Stimulated activated CD8-positive, alpha-beta memory T cell treated with anti-CD3 and anti-CD28 coated beads, Interleukin-4, amount 100 ng/mL, for 4 hours (primary cell): Measurements from ENCODE around the gene DYNAP.

ENCODE experiments used
- DNase-seq, 2 donors: peaks; one replicate each; pipeline ENCODE4 v3.0.0-alpha.2; 2020; ENCODE audit warnings: low read depth in 2 of 2, low spot score in 1 of 2

The DYNAP gene

DNA sequence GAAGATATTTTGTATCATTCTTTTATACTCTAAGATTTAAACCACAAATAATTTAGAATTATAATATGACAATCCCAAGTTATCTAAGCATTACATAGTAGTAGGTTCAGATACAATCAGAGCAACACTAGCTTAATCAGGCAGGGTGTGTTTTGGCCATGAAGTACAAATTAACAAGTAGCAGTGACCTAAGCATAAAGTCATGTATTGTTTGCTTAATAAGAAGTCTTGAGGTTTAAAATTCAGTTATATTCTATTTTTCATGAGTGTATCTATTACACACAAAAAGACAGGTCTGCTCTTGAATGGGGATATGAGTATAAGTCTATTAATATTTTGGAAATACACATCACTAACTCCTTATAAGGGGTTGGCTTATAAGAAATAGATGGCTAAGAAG is 39.9 kb downstream of the DYNAP start:
- DNase-seq = no peak

DNA sequence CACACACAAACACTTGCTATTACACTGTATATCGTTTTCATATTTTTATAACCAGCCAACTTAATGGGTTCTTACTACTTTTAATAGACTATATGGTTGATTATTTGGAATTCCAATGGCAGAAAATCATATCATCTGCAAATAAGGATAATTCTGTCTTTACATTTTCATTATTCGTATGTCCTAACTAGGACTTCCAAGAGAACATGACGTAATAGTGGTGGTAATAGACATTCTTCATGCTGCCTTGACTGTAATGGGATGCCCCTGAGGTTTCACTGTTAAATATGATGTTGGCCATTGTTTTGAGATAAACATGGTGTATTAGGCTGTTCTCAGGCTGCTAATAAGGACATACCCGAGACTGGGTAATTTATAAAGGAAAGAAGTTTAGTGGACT is 45.2 kb downstream of the DYNAP start:
- no peak for DNase-seq

GRCh38 chr18:54641734-54642133 is 50.7 kb downstream of the DYNAP start:
- no peak for DNase-seq

DNA sequence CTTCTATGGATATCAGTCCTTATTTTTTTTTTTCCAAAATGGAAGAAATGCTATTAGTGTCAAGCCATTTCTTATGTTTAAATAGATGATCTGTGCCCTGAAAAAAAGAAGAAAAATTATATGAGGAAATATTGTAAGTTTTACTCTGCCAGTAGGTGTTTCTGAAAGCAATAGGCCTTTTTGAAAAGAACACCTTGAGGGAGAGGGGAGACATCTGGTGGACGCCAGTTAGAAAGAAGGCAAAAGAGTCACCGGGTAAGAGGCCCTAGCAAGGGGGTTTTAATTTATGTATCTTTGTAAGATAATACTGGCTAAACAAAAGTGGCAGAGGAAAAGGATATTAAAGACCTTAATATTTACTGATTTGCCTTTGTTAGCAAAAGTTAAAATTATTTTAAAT is 56.1 kb downstream of the DYNAP start:
- DNase-seq = no peak
